NCI-H1092 (cell line): ENCODE results near the gene TRIM71.
"Not testable (repeated sequence)": the region's sequence is repeated elsewhere in the genome, so short reads cannot be mapped to it uniquely, and the experiment has no call there.

Source experiments
- DNase-seq: peaks from one replicate; lab custom pipeline; 2025; lab: John Stamatoyannopoulos, UW

TRIM71 gene

DNA sequence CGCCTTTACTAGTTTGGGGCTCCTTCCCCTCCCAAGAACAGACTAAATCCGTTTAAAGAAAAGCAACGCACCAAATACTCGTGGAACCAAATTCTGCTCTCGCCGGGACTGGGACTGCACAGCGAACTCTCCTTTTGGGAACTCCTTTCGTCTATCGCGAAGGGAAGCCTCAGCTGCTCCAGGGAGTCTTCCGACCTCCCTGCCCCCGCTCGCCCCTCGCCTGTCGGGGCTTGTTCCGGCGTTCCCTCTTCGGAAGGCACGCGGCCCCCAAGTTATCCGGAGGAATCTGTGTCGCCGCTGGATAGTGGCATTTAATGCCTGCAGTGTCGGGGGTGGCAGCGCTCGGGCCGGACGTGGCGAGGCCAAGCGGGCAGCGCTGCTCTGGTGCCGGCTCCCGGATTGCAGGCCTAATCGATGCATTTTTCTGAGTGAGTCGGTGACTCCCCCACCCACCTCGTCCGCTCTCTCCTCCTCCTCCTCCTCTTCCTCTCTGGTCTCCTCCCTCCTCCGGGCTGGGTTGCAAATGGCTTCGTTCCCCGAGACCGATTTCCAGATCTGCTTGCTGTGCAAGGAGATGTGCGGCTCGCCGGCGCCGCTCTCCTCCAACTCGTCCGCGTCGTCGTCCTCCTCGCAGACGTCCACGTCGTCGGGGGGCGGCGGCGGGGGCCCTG is at the start of gene TRIM71:
Gene TRIM71, plus strand, starts transcription at position 440 of the 671 bp plus-strand sequence. Its CDS starts 84 bp downstream, at position 524.
- no peak for DNase-seq

DNA sequence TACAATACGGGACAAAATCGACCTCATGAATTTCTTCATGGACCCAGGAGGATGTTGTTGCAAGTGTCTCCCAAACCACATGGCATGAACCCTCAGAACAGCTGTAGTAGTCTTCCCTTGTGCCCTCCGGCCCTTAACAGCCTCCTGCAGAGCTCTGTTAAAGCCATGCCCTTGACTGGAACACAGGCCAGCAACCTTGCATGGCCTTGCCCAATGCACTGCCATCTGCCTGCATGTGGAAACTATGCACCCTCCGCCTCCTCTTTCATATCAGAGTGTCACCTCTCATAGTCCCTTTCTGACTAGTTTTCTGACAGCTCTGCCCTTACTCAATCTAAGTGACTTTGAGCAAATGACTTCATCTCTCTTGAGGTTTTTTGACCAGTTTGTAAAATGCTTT is 39.4 kb upstream of the TRIM71 start:
- DNase-seq, result no peak

DNA sequence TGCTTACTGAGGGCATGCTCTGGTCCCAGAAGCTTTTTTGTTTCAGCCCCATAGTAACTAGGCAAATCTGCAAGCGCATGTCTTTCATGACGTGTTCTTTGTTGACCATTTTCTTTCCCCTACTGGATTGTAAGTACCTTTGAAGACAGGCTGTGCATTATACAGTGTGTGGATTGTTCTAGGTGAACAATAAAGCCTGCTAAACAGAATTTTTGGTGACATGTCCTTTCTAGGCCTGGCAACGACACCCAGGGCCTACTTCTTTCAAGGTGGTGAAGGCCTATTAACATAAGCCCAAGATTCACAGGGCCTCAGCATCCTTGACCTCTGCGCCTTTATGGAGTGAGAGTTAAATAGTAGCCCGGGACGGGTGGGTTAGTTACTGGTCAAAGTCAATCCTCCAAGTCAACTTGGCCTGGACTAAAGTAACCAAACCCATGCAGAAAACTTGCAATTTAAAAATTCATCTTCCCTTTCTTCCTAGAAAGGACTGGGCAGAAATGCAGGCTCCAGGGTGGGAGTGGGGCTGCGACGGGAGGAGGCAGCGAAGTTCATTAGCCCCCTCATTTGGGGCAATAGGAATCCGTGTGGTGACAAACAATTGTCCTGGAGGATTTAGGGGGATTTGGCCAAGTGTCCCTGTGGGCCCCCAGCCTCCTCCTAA is 37.6 kb upstream of the TRIM71 start:
- DNase-seq, result no peak

DNA sequence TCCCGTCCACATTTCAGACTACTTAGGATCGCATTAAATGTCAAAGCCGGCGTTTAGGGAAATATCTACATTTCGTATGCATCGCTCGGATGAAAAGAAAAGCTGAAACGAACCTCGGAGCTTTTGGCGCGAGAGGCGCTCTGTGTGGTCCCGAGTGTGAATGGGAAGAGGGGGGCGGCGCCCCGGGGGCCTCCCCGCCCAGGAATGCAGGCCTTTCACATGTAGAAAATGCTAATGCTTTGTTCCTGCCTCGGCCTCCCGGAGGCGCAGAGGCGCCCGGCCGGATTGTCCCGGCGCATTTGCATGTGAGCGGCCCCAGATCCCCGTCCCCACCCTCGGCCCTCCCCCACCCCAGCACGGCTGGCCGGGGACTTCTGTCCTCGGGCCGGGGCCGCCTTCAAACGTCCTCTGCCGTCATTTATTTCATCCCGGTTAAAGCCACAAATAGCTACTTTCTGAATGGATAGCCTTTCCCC is 37.0 kb upstream of the TRIM71 start:
- no peak for DNase-seq

DNA sequence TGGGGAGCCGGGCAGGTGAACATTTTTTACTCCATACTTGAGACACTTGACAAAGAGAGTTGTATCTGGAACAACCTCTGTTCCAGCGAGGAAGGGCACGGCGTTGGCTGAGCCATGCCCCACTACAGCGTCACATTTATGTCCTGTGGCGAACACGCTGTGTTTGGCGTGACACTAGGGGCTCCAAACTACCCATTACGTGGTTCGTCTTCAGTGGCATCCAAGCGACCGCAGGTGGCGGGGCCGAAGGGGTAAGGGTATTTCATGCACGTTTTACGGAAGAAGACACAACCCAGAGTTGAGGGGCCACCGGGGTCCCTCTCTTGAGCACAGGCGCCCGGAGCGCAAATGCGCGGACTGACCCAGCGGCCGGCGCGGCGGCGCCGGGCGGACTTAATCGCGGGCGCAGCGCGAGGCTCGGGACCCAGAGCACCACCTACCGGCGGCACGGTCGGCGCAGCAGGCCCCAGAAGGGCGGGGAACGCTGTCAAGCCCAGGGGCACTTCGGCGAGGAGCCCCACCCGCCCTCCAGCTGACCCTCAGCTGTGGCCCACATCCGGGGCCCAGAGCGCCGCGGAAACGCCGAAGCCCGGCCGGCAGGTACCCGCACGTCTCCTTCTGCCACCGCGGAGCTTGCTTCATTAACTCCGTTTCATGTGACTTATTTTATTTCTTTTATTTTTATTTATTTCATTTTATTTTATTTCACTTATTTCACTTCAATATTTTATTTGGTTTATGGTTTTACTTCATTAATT is 36.4 kb upstream of the TRIM71 start:
- DNase-seq, result peak; percentile 46

DNA sequence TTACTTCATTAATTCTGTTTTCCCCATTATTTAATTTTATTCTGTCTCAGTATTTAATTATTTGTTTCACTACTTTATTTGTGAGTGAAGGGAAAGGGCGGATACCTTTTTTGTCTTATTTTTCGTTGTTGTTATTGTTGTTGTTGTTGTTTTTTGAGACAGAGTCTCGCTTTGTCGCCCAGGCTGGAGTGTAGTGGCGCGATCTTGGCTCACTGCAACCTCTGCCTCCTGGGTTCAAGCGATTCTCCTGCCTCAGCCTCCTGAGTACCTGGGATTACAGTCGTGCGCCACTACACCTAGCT is 35.9 kb upstream of the TRIM71 start:
- not testable (repeated sequence) for DNase-seq

DNA sequence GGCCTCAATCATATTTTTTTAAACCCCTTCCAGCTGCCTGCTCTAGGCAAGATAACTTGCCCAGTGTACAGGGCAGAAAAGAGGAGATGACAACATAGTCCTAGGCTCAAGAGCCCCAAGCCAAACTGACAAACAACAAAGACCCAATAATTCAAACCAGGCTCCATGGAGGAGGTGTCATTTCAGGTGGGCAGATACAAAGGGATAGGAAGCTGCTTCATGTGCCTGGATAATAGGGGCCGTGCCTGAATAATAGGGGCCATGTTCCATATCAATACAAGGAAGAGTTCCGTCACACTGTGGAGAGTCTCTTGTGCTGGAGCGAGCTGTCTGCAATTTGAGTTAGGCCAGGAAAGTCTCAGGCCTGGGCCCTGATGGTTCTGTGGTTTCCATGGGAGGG is 35.4 kb upstream of the TRIM71 start:
- DNase-seq, result no peak

DNA sequence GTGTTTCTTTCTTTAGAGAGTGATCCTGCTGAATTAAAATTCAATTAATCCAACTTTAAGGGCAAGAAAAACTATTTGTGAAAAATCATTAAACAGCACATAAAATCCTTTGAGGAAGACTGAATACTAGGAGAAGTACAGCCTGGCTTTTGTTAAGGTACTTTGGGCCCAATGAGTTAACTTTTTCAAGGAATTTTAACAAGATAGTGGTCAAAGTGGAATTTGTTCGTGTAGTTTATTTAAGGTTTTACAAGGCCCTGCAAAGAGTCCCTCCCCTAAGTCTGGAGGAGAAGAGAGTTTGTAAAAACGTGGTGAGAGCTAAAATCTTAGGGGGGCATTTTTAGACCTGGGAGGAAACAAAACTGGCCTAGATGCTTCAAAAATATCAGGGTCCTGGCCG is 26.0 kb upstream of the TRIM71 start:
- DNase-seq, result no peak

DNA sequence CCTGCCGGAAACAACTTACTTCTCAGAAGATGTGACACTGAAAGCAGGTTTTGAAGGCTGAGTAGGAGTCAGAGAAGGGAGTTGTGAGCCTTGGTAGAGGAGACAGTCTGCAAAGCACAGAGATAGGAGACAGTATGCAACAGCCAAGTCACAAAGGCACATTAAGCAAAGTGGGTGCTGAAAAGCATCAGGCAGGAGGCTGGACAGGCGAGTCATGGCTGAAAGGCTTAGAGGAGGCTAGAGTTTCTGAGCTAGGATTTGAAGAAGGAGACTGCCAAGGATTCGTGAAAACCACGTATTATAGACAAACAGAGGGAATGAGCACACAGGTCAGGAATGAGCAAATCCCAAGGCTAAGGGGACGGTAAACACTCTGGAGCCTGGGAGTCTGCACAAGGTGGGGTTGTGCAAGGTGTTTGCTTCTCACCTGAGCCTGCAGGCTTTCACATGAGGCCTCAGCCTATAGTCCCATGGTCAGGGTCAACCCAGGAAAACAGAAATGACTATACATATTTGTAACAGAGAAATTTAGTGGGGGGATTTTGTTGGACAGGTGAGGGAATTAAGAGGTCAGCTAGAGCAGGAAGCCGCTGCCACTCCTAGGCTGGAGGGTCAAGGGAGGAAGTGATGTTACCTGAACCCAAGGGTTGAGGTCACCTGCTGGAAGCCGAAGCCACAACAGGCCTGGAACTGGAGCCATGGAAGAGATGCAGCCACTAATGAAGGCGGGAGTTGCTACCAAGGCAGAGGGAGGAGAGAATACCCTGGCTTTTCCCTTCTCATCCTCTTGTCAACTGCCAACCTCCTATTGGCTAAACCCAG is 23.1 kb upstream of the TRIM71 start:
- no peak for DNase-seq

DNA sequence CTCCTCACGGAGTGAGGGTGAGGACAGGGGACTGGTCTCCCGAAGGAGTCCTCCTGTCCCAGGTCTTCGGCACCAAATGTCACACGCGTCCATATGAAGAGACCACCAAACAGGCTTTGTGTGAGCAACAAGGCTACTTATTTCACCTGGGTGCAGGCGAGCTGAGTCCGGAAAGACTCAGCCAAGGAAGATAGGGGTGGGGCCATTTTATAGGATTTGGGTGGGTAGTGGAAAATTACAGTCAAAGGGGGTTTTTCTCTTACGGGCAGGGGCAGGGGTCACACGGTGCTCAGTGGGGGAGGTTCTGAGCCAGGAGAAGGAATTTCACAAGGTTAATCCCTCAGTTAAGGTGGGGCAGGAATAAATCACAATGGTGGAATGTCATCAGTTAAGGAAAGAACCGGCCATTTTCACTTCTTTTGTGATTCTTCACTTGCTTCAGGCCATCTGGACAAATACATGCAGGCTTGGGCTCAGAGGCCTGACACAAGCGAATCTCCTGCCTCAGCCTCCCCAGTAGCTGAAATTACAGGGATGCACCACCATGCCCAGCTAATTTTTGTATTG is 21.3 kb upstream of the TRIM71 start:
- not testable (repeated sequence) for DNase-seq

DNA sequence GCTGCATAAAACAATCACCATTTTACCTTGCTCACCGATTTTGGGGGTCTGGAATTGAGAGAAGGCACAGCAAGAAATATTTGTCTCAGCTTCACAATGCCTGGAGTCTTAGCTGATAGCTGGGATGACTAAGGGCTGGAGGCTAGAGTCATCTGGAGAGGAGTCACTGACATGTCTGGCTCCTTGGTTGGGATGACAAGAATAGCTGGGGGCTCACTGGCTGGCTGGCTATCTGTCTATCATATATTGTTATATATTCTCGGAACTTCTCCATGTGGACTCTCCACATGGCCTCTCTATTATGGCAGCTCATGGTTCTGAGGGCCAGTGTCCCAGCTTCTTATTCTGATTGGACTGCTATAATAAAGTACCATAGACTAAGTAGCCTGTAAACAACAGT is 20.0 kb upstream of the TRIM71 start:
- no peak for DNase-seq

DNA sequence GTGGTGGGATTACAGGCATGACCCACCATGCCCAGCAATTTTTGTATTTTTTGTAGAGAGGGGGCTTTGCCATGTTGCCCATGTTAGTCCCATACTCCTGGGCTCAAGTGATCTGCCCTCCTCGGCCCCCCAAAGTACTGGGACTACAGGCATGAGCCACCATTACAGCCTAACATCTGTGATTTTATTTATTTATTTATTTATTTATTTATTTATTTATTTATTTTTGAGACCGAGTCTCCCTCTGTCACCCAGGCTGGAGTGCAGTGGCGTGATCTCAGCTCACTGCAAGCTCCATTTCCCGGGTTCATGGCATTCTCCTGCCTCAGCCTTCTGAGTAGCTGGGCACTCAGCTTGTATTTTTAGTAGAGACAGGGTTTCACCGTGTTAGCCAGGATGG is 16.4 kb upstream of the TRIM71 start:
- DNase-seq, result not testable (repeated sequence)

DNA sequence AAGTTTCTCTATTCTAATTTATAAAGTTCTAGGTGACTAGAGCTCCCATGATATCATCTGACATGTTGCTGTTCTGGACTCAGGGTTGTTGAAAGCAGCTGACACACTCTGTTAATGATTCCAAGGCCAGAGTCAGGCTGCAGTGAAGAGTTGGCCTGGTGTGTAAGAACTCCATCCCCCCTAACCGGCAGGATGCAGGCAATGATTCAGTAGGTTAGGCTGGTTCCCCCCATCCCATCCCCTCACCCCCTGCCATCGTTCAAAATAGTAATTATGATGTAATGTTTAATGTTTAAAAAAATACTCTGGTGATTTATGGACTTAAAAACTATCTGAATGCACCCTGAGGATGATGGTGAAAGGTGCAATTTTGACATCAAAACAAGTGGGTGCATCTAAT is 4.6 kb upstream of the TRIM71 start:
- no peak for DNase-seq

DNA sequence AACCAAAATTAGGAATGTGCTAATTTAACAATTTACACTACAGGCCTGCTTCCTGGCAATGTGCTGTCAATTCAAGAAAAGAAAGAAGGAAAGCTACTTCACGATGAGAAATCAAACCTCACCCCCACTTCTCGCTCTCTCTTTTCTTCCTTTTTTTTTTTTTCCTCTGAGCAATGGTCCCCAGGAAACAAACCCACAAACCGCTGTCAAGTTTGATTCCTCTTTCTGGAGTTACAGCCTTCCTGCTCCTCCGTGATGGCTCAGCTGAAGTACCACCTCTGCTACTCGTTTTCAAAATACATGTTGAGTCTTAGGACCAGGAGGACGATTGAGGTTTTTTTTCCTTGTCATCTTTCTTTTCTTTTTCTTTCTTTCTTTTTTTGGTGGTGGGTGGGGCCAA is 3.4 kb upstream of the TRIM71 start:
- no peak for DNase-seq

DNA sequence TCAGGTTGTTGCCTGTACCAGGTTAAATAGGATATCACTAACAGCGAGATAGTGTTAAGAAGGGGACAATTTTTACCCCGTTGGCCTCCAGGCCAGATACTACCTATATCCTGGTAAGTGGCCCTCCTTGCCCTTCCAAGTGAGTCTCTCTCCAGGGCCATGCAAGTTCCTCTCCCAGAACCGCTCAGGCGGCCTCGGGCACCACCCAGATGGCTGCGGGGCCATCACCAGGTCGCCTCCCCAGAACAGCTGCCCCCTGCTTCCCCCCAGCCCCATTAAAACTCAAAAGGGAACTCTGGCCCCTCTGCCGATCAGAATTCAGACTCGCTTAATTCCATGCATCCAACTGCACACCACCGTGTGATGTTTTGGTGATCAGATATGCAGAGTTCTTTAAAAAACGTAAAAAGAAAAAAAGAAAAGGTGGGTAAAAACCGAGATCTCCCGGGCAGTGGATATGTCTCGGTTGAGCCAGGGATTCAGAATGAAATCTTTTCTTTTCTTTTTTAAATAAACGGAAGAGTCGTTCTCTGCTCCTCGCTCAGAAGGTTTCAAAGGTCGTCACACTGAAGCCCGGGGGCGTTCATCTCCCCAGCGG is 1.9 kb upstream of the TRIM71 start:
- no peak for DNase-seq

DNA sequence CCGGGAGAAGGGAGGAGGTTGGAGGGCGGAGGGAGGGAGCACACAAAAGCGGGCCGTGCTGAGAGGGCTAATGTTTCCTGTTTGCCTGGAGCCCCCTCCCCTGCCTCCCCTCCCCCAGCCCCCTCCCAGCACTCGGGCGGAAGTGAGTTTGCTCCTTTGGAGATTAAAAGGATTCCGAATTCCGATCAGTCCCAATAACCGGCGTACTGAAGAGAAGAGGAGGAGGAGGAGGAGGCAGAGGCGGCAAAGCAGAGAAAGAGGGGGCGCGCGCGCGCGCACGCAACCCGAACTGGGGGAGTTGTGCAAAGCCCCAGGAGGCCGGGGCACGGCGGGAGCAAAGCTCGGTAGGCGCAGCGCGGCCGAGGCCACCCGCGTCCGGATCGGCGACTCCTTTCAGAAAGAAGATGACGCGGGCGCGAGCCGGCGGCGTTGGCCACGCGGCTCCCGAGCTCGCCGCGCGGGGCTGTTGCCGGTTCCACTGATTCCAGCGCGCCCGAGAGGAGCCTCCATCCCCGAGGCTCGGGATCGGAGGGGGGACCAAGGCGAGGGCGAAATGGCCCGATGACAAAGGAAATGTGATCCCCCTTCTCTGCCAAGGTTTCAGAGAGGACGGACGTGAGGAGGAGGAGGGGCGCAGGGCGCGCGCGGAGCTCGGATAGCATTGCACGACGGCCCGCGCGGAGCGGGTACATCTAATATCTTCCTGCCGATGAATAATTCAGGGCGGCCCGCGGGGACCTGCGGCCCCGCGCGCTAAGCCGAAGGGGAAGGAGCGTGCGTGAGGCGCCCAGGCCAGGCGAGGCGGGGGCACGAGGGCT is 1.1 kb upstream of the TRIM71 start:
- no peak for DNase-seq

DNA sequence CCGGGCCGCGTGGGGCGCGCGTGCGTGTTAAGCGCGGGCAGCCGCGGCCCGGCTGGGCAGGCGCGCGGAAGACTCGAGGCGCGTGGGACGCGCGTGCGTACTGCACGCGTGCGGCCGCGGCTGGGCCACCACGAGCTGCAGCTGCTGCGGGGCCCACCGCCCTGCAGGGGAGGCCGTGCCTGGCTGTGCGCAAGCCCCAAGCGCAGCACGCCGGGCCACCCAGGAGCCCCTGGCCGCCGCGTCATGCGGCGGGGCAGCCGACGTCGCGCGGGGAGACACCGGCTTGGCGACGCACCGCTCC is 590 bp upstream of the TRIM71 start:
- no peak for DNase-seq

DNA sequence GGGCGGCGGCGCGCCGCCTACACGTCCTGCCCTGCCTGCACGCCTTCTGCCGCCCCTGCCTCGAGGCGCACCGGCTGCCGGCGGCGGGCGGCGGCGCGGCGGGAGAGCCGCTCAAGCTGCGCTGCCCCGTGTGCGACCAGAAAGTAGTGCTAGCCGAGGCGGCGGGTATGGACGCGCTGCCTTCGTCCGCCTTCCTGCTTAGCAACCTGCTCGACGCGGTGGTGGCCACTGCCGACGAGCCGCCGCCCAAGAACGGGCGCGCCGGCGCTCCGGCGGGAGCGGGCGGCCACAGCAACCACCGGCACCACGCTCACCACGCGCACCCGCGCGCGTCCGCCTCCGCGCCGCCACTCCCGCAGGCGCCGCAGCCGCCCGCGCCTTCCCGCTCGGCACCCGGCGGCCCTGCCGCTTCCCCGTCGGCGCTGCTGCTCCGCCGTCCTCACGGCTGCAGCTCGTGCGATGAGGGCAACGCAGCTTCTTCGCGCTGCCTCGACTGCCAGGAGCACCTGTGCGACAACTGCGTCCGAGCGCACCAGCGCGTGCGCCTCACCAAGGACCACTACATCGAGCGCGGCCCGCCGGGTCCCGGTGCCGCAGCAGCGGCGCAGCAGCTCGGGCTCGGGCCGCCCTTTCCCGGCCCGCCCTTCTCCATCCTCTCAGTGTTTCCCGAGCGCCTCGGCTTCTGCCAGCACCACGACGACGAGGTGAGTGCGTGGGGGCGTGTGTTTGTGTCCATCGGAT is 602 bp downstream of the TRIM71 start:
- DNase-seq, result no peak

DNA sequence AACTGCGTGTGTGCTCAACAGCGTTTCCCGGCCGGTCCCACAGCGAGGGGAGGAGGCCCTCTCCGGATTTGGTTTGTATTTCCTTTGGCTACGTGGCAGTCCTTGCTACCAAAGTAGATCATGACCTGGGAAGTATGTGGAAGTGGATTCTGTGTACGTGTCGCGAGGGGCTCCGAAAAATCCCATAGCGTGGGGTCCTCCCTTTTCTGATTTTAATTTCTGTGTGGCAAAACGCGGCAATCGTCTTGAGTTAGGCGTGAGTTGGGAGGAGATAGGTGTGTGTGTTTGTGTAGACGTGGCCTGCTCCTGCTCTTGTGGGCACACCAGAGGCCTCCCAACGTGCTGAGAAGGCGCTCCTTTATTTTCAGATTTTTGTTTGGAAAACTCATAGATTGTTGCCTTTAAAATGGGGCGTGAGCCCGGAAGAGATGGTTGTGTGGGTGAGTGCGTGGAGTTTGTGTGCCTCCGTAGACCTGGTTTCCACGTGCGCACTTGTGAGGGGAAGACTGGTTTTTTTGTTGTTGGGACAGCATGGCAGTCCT is 1.2 kb downstream of the TRIM71 start:
- DNase-seq, result no peak
